Measurements from ENCODE around the gene ITGAE. TPM values are rescaled to one million over a fixed set of nuclear protein-coding genes. Genes with fewer than 3 reads are reported as not detected.
"Not testable (repeated sequence)": the region's sequence is repeated elsewhere in the genome, so short reads cannot be mapped to it uniquely, and the experiment has no call there.

The ITGAE gene
- total RNA-seq, 1 experiment from 2014 or later = 51.3 TPM

- Histone ChIP-seq H3K4me2 (ENCODE audit: low read depth, low read length, poor library complexity, severe bottlenecking) (no peak overlapping the region), H3K36me3 (ENCODE audit: insufficient read depth, low read length) (no peaks in the 10 kb centered on the region), H2AFZ (ENCODE audit: low read length) (no peak overlapping the region), H3K79me2 (ENCODE audit: low read length) (no peaks in the 10 kb centered on the region), H3K4me3 (ENCODE audit: low read length) (no peak overlapping the region), H4K20me1 (ENCODE audit: insufficient read depth, low read depth, low read length) (no peaks in the 10 kb centered on the region), H3K9me3 (ENCODE audit: low read length) (no peaks in the 10 kb centered on the region), H3K27me3 (ENCODE audit: low read length) (no peaks in the 10 kb centered on the region), H3K9me2 (replicated peaks; ENCODE audit: insufficient read depth, low read length) (no peaks in the 10 kb centered on the region), H3K9ac (ENCODE audit: low read length) (no peak overlapping the region), H3K4me1 (ENCODE audit: low read length) (peaks cover 4% of the 10 kb centered on the region), H3K27ac (ENCODE audit: low read length) (no peak overlapping the region)
- no peak for DNase-seq
Observed at GRCh38 chr17:3795390-3796102, 5.4 kb downstream of the ITGAE start.

- no peak overlapping the region for H3K9ac ChIP-seq (ENCODE audit: low read length)
Observed at GRCh38 chr17:3794557-3795389, 6.2 kb downstream of the ITGAE start.

DNA sequence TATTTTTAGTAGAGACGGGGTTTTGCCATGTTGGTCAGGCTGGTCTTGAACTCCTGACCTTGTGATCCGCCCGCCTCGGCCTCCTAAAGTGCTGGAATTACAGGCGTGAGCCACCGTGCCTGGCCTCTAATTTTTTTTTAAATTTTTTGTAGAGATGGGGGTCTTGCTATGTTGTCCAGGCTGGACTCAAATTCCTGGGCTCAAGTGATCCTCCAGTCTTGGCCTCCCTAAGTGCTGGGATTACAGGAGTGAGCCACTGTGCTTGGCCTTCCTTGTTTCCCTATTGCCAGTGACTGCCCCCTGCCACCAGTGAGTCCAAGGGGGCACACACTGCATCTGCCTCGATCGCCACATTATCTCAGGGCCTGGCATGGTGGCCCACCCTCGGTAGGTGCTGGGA lies 6.8 kb downstream of the ITGAE start:
- not testable (repeated sequence) for H3K9me2 ChIP-seq (replicated peaks; ENCODE audit: insufficient read depth, low read length); DNase-seq; H3K9me3 ChIP-seq (ENCODE audit: low read length); H3K4me3 ChIP-seq (ENCODE audit: low read length); H3K4me2 ChIP-seq (ENCODE audit: low read depth, low read length, poor library complexity, severe bottlenecking); H2AFZ ChIP-seq (ENCODE audit: low read length); H3K27me3 ChIP-seq (ENCODE audit: low read length); H3K36me3 ChIP-seq (ENCODE audit: insufficient read depth, low read length); H3K79me2 ChIP-seq (ENCODE audit: low read length); H4K20me1 ChIP-seq (ENCODE audit: insufficient read depth, low read depth, low read length); H3K27ac ChIP-seq (ENCODE audit: low read length); H3K4me1 ChIP-seq (ENCODE audit: low read length); H3K9ac ChIP-seq (ENCODE audit: low read length)

More at GRCh38 chr17:3794557-3795389, 6.2 kb downstream of the ITGAE start:
- Histone ChIP-seq H3K4me3 (ENCODE audit: low read length) (no peak overlapping the region), H3K4me2 (ENCODE audit: low read depth, low read length, poor library complexity, severe bottlenecking) (no peak overlapping the region), H3K4me1 (ENCODE audit: low read length) (peaks cover 4% of the 10 kb centered on the region), H3K27ac (ENCODE audit: low read length) (no peak overlapping the region), H4K20me1 (ENCODE audit: insufficient read depth, low read depth, low read length) (no peaks in the 10 kb centered on the region), H3K36me3 (ENCODE audit: insufficient read depth, low read length) (no peaks in the 10 kb centered on the region), H3K9me2 (replicated peaks; ENCODE audit: insufficient read depth, low read length) (no peaks in the 10 kb centered on the region), H2AFZ (ENCODE audit: low read length) (no peak overlapping the region), H3K79me2 (ENCODE audit: low read length) (no peaks in the 10 kb centered on the region), H3K27me3 (ENCODE audit: low read length) (no peaks in the 10 kb centered on the region), H3K9me3 (ENCODE audit: low read length) (no peaks in the 10 kb centered on the region)
- no peak for DNase-seq

- not testable (repeated sequence) for H3K27ac ChIP-seq (ENCODE audit: low read length); H3K9me2 ChIP-seq (replicated peaks; ENCODE audit: insufficient read depth, low read length); H4K20me1 ChIP-seq (ENCODE audit: insufficient read depth, low read depth, low read length); H2AFZ ChIP-seq (ENCODE audit: low read length); H3K36me3 ChIP-seq (ENCODE audit: insufficient read depth, low read length); H3K27me3 ChIP-seq (ENCODE audit: low read length); H3K4me3 ChIP-seq (ENCODE audit: low read length); H3K4me2 ChIP-seq (ENCODE audit: low read depth, low read length, poor library complexity, severe bottlenecking); H3K79me2 ChIP-seq (ENCODE audit: low read length); H3K9ac ChIP-seq (ENCODE audit: low read length); DNase-seq; H3K9me3 ChIP-seq (ENCODE audit: low read length); H3K4me1 ChIP-seq (ENCODE audit: low read length)
Observed at GRCh38 chr17:3793258-3793657, 7.7 kb downstream of the ITGAE start.

GRCh38 chr17:3792481-3792880 lies 8.5 kb downstream of the ITGAE start:
- Histone ChIP-seq H3K36me3 (ENCODE audit: insufficient read depth, low read length) (no peaks in the 10 kb centered on the region), H3K4me1 (ENCODE audit: low read length) (peaks cover 4% of the 10 kb centered on the region), H3K4me2 (ENCODE audit: low read depth, low read length, poor library complexity, severe bottlenecking) (no peak overlapping the region), H3K4me3 (ENCODE audit: low read length) (no peak overlapping the region), H2AFZ (ENCODE audit: low read length) (no peak overlapping the region), H3K9me2 (replicated peaks; ENCODE audit: insufficient read depth, low read length) (no peaks in the 10 kb centered on the region), H4K20me1 (ENCODE audit: insufficient read depth, low read depth, low read length) (no peaks in the 10 kb centered on the region), H3K79me2 (ENCODE audit: low read length) (no peaks in the 10 kb centered on the region), H3K27ac (ENCODE audit: low read length) (no peak overlapping the region), H3K9ac (ENCODE audit: low read length) (no peak overlapping the region), H3K27me3 (ENCODE audit: low read length) (no peaks in the 10 kb centered on the region), H3K9me3 (ENCODE audit: low read length) (no peaks in the 10 kb centered on the region)
- DNase-seq = no peak

- H3K9ac ChIP-seq (ENCODE audit: low read length) = no peak overlapping the region
- H4K20me1 ChIP-seq (ENCODE audit: insufficient read depth, low read depth, low read length) = no peaks in the 10 kb centered on the region
- no peak overlapping the region for H2AFZ ChIP-seq (ENCODE audit: low read length)
- no peaks in the 10 kb centered on the region for H3K4me1 ChIP-seq (ENCODE audit: low read length)
- H3K9me2 ChIP-seq (replicated peaks; ENCODE audit: insufficient read depth, low read length) = no peaks in the 10 kb centered on the region
- no peaks in the 10 kb centered on the region for H3K9me3 ChIP-seq (ENCODE audit: low read length)
- H3K79me2 ChIP-seq (ENCODE audit: low read length) = no peaks in the 10 kb centered on the region
- no peaks in the 10 kb centered on the region for H3K27me3 ChIP-seq (ENCODE audit: low read length)
- no peak overlapping the region for H3K27ac ChIP-seq (ENCODE audit: low read length)
- no peak for DNase-seq
- no peak overlapping the region for H3K4me3 ChIP-seq (ENCODE audit: low read length)
- no peaks in the 10 kb centered on the region for H3K36me3 ChIP-seq (ENCODE audit: insufficient read depth, low read length)
- no peak overlapping the region for H3K4me2 ChIP-seq (ENCODE audit: low read depth, low read length, poor library complexity, severe bottlenecking)
Observed at GRCh38 chr17:3788200-3788599, 12.8 kb downstream of the ITGAE start.

GRCh38 chr17:3785323-3785722 lies 15.7 kb downstream of the ITGAE start:
- not testable (repeated sequence) for H3K79me2 ChIP-seq (ENCODE audit: low read length); H3K9me2 ChIP-seq (replicated peaks; ENCODE audit: insufficient read depth, low read length); H3K36me3 ChIP-seq (ENCODE audit: insufficient read depth, low read length); H3K4me1 ChIP-seq (ENCODE audit: low read length); H2AFZ ChIP-seq (ENCODE audit: low read length); H4K20me1 ChIP-seq (ENCODE audit: insufficient read depth, low read depth, low read length); H3K27ac ChIP-seq (ENCODE audit: low read length); H3K4me2 ChIP-seq (ENCODE audit: low read depth, low read length, poor library complexity, severe bottlenecking); H3K9ac ChIP-seq (ENCODE audit: low read length); H3K9me3 ChIP-seq (ENCODE audit: low read length); DNase-seq; H3K27me3 ChIP-seq (ENCODE audit: low read length); H3K4me3 ChIP-seq (ENCODE audit: low read length)

DNA sequence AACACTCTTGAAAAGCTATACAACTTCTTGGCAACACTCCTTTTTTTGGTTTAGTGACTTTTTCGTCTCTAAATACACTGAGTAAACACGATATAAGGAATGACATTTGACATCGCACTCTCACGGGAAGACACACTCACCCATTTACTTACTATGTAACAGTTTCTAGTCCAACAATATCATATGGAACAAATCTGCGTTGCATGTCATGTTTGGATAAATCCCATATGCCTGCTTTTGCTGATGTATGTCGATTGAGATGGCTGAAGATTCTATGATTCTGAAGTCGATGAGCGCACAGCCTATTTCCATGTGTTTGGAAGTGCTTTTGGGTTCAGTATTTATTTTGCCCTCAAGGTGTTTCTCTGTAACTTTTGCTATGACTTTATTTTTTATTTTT lies 18.2 kb downstream of the ITGAE start:
- Histone ChIP-seq H3K4me3 (ENCODE audit: low read length) (no peak overlapping the region), H3K36me3 (ENCODE audit: insufficient read depth, low read length) (no peaks in the 10 kb centered on the region), H3K9me3 (ENCODE audit: low read length) (no peaks in the 10 kb centered on the region), H3K27me3 (ENCODE audit: low read length) (no peaks in the 10 kb centered on the region), H3K79me2 (ENCODE audit: low read length) (no peaks in the 10 kb centered on the region), H3K27ac (ENCODE audit: low read length) (no peak overlapping the region), H3K9ac (ENCODE audit: low read length) (no peak overlapping the region), H3K4me1 (ENCODE audit: low read length) (no peaks in the 10 kb centered on the region), H4K20me1 (ENCODE audit: insufficient read depth, low read depth, low read length) (no peaks in the 10 kb centered on the region), H3K4me2 (ENCODE audit: low read depth, low read length, poor library complexity, severe bottlenecking) (no peak overlapping the region), H2AFZ (ENCODE audit: low read length) (no peak overlapping the region), H3K9me2 (replicated peaks; ENCODE audit: insufficient read depth, low read length) (no peaks in the 10 kb centered on the region)
- no peak for DNase-seq
